GM23248 (cell line): ENCODE results near the gene MYLK.
"Not testable (repeated sequence)": the region's sequence is repeated elsewhere in the genome, so short reads cannot be mapped to it uniquely, and the experiment has no call there.

ENCODE experiments used
- EZH2 ChIP-seq: fragments of 200-600 bp; sonication (generic); IDR thresholded peaks from 2 replicates; pipeline ENCODE4 v1.6.1; 2018; ENCODE audit warnings: antibody characterized with exemption, mild to moderate bottlenecking; ENCODE audit not compliant: insufficient read depth, poor library complexity, severe bottlenecking
- EZH2phosphoT487 ChIP-seq: fragments of 200-600 bp; sonication (generic); IDR thresholded peaks from 2 replicates; pipeline ENCODE4 v1.6.1; 2018; ENCODE audit warnings: antibody characterized with exemption, moderate library complexity, mild to moderate bottlenecking, low read depth; ENCODE audit not compliant: insufficient read depth

DNA sequence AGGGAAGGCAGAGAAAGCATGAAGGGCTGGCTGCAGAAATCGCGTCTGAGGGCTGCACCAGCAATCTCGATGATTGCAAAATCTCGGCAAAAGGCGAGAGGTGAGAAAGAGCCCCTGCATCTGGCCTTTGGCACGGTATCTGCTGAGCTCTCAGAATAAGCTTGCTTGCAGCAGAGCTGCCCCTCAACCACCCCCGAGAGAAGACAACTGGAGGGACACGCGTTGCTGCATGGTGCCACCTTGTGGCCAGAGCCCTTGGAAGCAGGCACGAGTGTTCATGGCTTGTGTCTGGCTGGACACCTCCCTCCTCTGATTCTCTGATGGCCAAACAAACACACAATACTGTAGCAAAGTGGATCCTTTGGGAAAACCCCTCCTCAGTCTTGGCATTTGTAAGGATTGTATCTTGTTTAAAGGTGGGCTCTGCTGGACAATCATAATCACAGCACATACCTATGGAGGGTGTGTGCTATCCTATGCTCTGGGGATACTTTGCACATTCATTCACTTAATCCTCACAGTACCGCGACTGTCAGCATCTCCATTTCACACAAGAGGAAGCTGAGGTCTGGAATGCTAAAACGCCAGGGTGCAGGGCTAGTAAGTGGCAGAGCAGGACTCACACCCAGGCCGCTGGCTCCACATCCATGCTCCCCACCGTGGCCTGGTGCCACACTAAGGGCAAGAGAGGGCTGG, 164.9 kb downstream of the MYLK start:
- not testable (repeated sequence) for TF ChIP-seq EZH2, EZH2phosphoT487
